GM19324 (cell line): ENCODE measurements around the gene HIVEP3.

ENCODE experiments used
- ATAC-seq: cut with Tn5 transposase; IDR thresholded peaks from one replicate; pipeline ENCODE4 v1.9.1; 2021; ENCODE audit warnings: mild to moderate bottlenecking, moderate library complexity; ENCODE audit not compliant: unreplicated experiment, low FRiP score

Gene HIVEP3

DNA sequence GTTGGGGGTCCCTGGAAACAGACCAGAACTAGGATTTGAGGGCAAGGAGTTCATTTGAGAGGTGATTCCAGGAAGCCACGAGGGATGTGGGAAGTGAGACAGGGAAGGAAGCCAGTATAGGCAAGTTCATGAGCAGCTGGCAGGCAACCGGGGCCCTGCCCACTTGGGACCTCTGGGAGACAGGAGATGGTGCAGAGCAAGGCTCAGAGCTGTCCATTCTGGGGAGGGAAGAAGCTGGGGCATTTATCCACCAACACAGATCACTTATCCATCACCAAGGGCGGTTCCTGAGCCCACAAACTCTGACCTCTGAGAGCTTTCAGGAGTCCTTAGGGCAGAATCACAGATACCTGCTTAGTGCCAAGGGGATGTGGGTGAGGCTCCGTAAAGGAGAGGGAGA, 451.0 kb downstream of the HIVEP3 start:
- no peak for ATAC-seq

DNA sequence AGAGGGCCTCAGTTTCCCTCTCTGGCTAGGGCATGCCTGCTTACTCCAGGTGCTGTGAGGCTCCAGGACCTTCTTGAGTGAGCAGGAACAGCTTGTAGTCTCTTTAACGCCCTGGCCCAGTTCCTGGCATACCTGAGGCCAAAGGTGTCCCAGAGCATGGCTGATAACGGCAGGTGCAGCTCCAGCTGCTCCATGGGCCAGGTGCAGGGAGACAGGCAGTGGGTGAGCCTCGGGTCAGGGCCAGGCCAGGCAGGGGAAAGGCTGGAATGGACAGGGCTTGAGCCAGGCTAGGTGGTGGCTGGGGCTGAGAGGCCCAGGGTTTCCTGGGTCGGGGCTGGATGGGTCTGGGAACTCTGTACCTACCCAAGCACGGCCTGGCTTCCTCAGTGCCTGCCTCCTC, 452.6 kb downstream of the HIVEP3 start:
- no peak for ATAC-seq

DNA sequence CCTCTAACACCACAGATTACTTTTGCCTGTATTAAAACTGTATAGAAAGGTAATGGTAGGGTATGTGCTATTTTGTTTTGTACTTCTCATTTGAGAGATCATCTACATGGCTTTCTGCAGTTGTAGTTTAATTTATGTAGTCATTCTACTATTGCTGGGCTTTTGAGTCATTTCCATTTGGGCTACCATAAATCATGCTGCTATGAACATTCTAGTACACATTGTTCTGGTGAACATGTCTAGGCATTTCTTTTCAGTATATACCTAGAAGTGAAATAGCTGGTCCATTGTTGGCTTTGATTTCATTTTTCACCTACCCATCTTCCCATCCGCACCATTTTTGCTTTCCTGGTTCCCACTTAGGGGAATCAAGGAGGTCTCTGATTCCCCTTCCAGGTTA, 453.0 kb downstream of the HIVEP3 start:
- no peak for ATAC-seq

DNA sequence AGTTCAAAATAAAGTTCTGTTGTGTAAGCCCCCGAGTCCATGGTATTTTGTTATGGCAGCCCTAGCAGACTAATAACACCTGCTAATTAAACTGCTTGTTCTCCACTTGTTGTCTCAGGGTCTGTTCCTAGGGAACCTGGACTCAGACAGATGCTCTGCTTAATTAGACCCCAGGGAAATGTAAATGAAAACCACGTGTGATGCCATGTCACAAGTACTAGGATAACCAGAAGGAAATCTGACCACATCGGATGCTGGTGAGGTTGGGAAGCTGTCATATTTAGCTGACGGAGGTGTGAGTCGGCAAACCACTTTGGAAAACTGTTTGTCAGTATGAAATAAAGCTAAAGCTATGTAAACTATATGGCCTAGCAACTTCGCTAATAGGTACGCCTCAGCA, 453.8 kb downstream of the HIVEP3 start:
- ATAC-seq: no peak

DNA sequence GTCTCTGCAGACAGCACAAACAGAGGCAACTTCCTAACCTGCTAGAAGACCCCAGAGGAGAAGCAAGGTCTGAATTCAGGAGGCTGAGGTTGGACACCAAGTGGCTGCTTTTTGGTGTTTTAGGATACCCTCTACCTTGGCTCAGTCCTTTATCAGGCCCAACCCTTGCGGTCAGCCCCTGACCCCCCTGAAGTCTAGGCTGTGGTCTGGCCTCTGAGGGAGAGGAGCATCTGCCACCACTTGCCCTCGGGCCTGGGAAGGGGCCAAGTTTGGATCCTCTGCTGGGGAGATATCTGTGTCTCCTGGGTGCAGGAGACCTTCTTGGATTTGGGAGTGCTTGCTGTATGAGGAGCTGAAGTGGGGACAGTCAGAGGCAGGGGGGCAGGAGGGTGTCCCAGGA, 455.2 kb downstream of the HIVEP3 start:
- ATAC-seq: no peak

DNA sequence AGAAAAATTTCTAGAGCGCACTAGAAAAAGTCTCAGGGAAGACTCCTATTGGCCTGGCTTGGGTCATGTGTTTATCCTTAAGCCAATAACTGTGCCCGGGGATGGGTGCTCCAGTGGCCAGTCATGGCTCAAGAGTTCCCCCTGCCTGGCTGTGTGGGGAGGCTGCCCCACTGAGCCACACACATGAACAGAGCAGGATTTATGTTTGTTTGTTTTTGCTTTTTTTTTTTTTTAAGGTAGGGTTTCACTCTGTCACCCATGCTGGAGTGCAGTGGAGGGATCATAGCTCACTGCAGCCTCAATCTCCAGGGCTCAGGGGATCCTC, 456.1 kb downstream of the HIVEP3 start:
- ATAC-seq: no peak

DNA sequence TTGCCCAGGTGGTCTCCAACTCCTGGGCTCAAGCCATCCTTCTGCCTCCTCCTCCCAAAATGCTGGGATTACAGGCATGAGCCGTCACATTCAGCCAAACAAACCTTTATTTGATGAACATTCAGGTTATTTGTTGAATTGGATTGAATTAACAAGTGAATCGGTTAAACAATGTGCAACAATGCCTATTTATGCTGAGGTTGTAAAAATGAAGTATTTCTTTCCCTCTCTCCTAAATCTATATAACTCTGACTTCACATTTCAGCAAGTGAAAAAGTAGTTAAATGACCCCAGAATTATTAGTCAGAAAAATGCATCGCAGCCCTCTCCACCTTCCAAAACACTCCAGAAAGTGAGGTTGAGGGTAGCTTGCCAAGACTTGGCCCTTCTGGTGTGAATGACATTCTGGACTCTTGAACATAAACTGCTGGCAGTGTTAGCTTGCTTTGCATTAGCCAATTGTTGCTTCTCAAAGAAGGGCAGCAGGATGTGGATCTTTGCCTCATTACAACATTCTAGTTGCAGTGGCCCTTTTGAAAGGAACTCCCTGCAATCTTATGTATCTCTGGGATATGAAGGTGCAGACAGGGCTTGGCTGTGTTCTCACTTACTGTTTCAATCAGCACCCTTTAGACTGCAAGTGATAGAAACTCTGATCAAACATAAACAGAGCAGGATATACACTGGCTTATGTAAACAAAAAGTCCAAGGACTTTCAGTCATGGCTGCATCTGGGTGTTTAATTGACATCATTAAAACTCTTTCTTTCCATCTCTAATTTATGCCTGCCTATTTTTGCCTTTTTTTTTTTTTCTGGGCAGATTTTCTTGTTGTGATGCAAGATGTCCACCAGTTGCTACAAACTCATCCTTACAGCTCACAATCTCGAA, 456.7 kb downstream of the HIVEP3 start:
- no peak for ATAC-seq

DNA sequence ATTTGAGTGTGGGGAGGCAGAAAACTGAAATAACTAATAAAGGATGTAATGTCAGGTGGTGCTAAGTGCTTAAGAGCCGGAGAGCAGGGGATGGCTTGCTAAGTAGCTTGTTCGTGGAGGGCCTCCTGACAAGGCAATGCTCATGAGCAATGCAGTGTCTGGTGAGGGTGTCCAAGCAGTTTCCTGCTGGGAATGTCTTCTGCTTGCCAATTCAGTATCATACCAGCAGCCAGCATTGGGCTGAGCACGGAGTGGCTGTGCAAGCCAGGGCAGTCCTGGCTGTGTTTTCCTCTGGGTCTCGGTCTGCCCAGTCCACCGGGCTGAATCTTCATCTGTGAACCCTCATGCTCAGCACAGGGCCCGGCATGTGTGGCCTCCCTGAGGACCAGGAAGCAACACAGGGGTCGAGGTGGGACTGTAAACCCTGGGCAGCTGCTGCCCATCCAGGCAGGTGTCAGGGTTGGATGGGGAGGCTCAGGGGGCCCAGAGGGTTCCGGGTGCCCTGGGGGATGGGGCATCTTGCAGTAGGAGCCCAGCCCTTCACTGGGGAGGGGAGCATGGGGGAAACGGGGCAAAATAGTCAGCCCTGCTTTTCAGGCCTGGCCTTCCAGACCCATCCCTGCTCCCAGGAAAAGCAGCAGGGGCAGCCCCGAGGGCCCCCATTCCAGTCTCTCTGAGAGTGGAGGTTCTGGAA, 461.7 kb downstream of the HIVEP3 start:
- ATAC-seq: no peak
